IMR-90 (cell line): ENCODE measurements around the gene STX8. TPM values are rescaled to one million over a fixed set of nuclear protein-coding genes. Genes with fewer than 3 reads are reported as not detected.

Experiments used
- ATAC-seq: fragments of 200-7000 bp; cut with Tn5 transposase; 2 replicates; pipeline ENCODE4 v1.9.1; 2020; ENCODE audit warnings: low read depth, mild to moderate bottlenecking, moderate library complexity
- BruUV-seq: library from RNA; stranded (reverse); fragments of 400-500 nt; replicated peaks from 2 replicates; lab custom pipeline; 2021; lab: Mats Ljungman, UMichigan
- CTCF ChIA-PET: fragments of 300-600 bp; formaldehyde crosslinking; extraction: SDS; loops from one replicate; lab custom pipeline; 2021; ENCODE audit warnings: antibody characterized with exemption; lab: Yijun Ruan, JAX
- POLR2A ChIA-PET: fragments of 300-600 bp; sonication (Branson Sonifier 250); formaldehyde crosslinking; loops from one replicate; lab custom pipeline; 2022; ENCODE audit warnings: antibody characterized with exemption; ENCODE audit not compliant: unreplicated experiment; lab: Charles Lee
- DNase-seq: peaks from one replicate; pipeline ENCODE4 v3.0.0; 2013
- H2AFZ ChIP-seq: replicated peaks from 2 replicates; pipeline ENCODE3; 2013; ENCODE audit warnings: low read length, mild to moderate bottlenecking; ENCODE audit not compliant: poor library complexity
- H2AK5ac ChIP-seq: 2 replicates; pipeline ENCODE4 v1.6.1; 2013; ENCODE audit warnings: low read depth, low read length, inconsistent platforms
- H2AK9ac ChIP-seq: replicated peaks from 2 replicates; pipeline ENCODE3; 2013; ENCODE audit warnings: mild to moderate bottlenecking, low read depth, low read length, moderate library complexity; ENCODE audit not compliant: poor library complexity
- H2BK120ac ChIP-seq: 2 replicates; pipeline ENCODE4 v1.6.1; 2013; ENCODE audit warnings: low read depth, low read length, inconsistent platforms
- H2BK15ac ChIP-seq: 3 replicates; pipeline ENCODE4 v1.6.1; 2013; ENCODE audit warnings: low read depth, low read length, inconsistent platforms
- H2BK20ac ChIP-seq: 2 replicates; pipeline ENCODE4 v1.6.1; 2013; ENCODE audit warnings: low read depth, mild to moderate bottlenecking, inconsistent platforms, low read length, moderate library complexity
- H2BK5ac ChIP-seq: 2 replicates; pipeline ENCODE4 v1.6.1; 2013; ENCODE audit warnings: mild to moderate bottlenecking, low read depth, low read length, inconsistent platforms; ENCODE audit not compliant: poor library complexity, severe bottlenecking
- H3K14ac ChIP-seq: replicated peaks from 2 replicates; pipeline ENCODE4 v1.6.1; 2013; ENCODE audit warnings: low read depth, low read length, inconsistent platforms
- H3K18ac ChIP-seq: 2 replicates; pipeline ENCODE4 v1.6.1; 2013; ENCODE audit warnings: low read depth, low read length, control low read depth
- H3K23ac ChIP-seq: 2 replicates; pipeline ENCODE4 v1.6.1; 2013; ENCODE audit warnings: low read depth, low read length, inconsistent platforms
- H3K27ac ChIP-seq: 2 replicates; pipeline ENCODE4 v1.5.1; 2013; ENCODE audit warnings: mild to moderate bottlenecking, control low read depth, low read length; ENCODE audit not compliant: insufficient read depth
- H3K27me3 ChIP-seq: 2 replicates; pipeline ENCODE4 v1.6.1; 2013; ENCODE audit warnings: low read length; ENCODE audit not compliant: control insufficient read depth, insufficient read depth
- H3K36me3 ChIP-seq: 2 replicates; pipeline ENCODE4 v1.6.1; 2013; ENCODE audit warnings: low read length, mixed read lengths; ENCODE audit not compliant: control insufficient read depth, insufficient read depth
- H3K4ac ChIP-seq: 2 replicates; pipeline ENCODE4 v1.6.1; 2013; ENCODE audit warnings: low read depth, low read length, inconsistent platforms
- H3K4me1 ChIP-seq: 2 replicates; pipeline ENCODE4 v1.6.1; 2013; ENCODE audit warnings: low read length, mixed read lengths; ENCODE audit not compliant: control insufficient read depth, insufficient read depth
- H3K4me2 ChIP-seq: 2 replicates; pipeline ENCODE4 v1.6.1; 2013; ENCODE audit warnings: low read depth, mild to moderate bottlenecking, control low read depth, low read length, moderate library complexity
- H3K4me3 ChIP-seq: 2 replicates; pipeline ENCODE4 v1.5.1; 2013; ENCODE audit warnings: low read depth, mild to moderate bottlenecking, control low read depth, low read length, moderate library complexity; ENCODE audit not compliant: insufficient read depth
- H3K56ac ChIP-seq: 2 replicates; pipeline ENCODE4 v1.6.1; 2013; ENCODE audit warnings: low read length, inconsistent platforms; ENCODE audit not compliant: insufficient read depth; ENCODE audit errors: extremely low read depth
- H3K79me1 ChIP-seq, 2 experiments: 2 replicates each; pipeline ENCODE4 v1.6.1; 2013; ENCODE audit warnings: low read length in 2 of 2, inconsistent platforms in 1 of 2, low read depth in 1 of 2
- H3K9ac ChIP-seq: 2 replicates; pipeline ENCODE4 v1.6.1; 2013; ENCODE audit warnings: low read depth, low read length, control low read depth
- H3K9me1 ChIP-seq: 2 replicates; pipeline ENCODE4 v1.6.1; 2013; ENCODE audit warnings: low read length, inconsistent platforms; ENCODE audit not compliant: insufficient read depth
- H3K9me3 ChIP-seq: 2 replicates; pipeline ENCODE4 v1.6.1; 2013; ENCODE audit warnings: low read length; ENCODE audit not compliant: control insufficient read depth, insufficient read depth
- H4K20me1 ChIP-seq: 2 replicates; pipeline ENCODE4 v1.6.1; 2013; ENCODE audit warnings: low read length, inconsistent platforms; ENCODE audit not compliant: insufficient read depth
- H4K5ac ChIP-seq: 2 replicates; pipeline ENCODE4 v1.6.1; 2013; ENCODE audit warnings: mild to moderate bottlenecking, low read depth, low read length, control low read depth
- H4K8ac ChIP-seq, 2 experiments: 2 replicates each; pipeline ENCODE4 v1.6.1; 2013; ENCODE audit warnings: low read depth in 2 of 2, low read length in 2 of 2, control low read depth in 1 of 2, inconsistent platforms in 1 of 2
- H4K91ac ChIP-seq: 2 replicates; pipeline ENCODE4 v1.6.1; 2013; ENCODE audit warnings: low read depth, low read length, inconsistent platforms; ENCODE audit not compliant: insufficient read depth
- BHLHE40 ChIP-seq: fragments of 150-350 bp; IDR thresholded peaks from 2 replicates; pipeline ENCODE4 v1.6.1; 2016; ENCODE audit warnings: mild to moderate bottlenecking, low read depth, low read length
- CEBPB ChIP-seq: IDR thresholded peaks from 2 replicates; pipeline ENCODE4 v1.6.1; 2012; ENCODE audit warnings: low read depth, low read length, improper control_type of control experiment
- CHD1 ChIP-seq: IDR thresholded peaks from 2 replicates; pipeline ENCODE4 v1.6.1; 2012; ENCODE audit warnings: low read depth, low read length, improper control_type of control experiment
- CTCF ChIP-seq: conservative IDR thresholded peaks from 2 replicates; pipeline ENCODE4 v1.5.1; 2012; ENCODE audit warnings: mild to moderate bottlenecking, low read depth, low read length, improper control_type of control experiment
- FOS ChIP-seq: fragments of 150-350 bp; IDR thresholded peaks from 2 replicates; pipeline ENCODE4 v1.6.1; 2016; ENCODE audit warnings: low read depth, low read length
- MAFK ChIP-seq: IDR thresholded peaks from 2 replicates; pipeline ENCODE4 v1.6.1; 2012; ENCODE audit warnings: low read depth, low read length, improper control_type of control experiment
- MAZ ChIP-seq: IDR thresholded peaks from 2 replicates; pipeline ENCODE4 v1.6.1; 2012; ENCODE audit warnings: low read depth, mild to moderate bottlenecking, low read length, improper control_type of control experiment, moderate library complexity, borderline replicate concordance
- MXI1 ChIP-seq: IDR thresholded peaks from 2 replicates; pipeline ENCODE4 v1.6.1; 2012; ENCODE audit warnings: low read depth, mild to moderate bottlenecking, low read length, moderate library complexity, borderline replicate concordance
- NFE2L2 ChIP-seq: fragments of 150-350 bp; IDR thresholded peaks from 2 replicates; pipeline ENCODE4 v1.6.1; 2016; ENCODE audit warnings: low read depth, mild to moderate bottlenecking, low read length
- POLR2A ChIP-seq: IDR thresholded peaks from 2 replicates; pipeline ENCODE4 v1.6.1; 2012; ENCODE audit warnings: mild to moderate bottlenecking, low read depth, low read length
- RAD21 ChIP-seq: IDR thresholded peaks from 2 replicates; pipeline ENCODE4 v1.6.1; 2012; ENCODE audit warnings: low read length, improper control_type of control experiment
- RCOR1 ChIP-seq: IDR thresholded peaks from 2 replicates; pipeline ENCODE4 v1.6.1; 2012; ENCODE audit warnings: mild to moderate bottlenecking, low read length, improper control_type of control experiment; ENCODE audit not compliant: insufficient replicate concordance
- RFX5 ChIP-seq: IDR thresholded peaks from 2 replicates; pipeline ENCODE4 v1.8.0; 2012; ENCODE audit warnings: low read depth, mild to moderate bottlenecking, low read length, moderate library complexity
- SMC3 ChIP-seq: fragments of 150-350 bp; IDR thresholded peaks from 2 replicates; pipeline ENCODE4 v1.6.1; 2016; ENCODE audit warnings: low read depth, mild to moderate bottlenecking, antibody characterized with exemption, low read length, moderate library complexity
- WGBS, 2 experiments: methylation state at CpG; one replicate each; pipeline versions ENCODE4 v1.1.5 to v1.1.7; 2013; ENCODE audit warnings: missing lambda C conversion rate in 2 of 2; ENCODE audit not compliant: insufficient read length in 1 of 2; ENCODE audit errors: extremely low coverage in 2 of 2; 5-methylcytosine and 5-hydroxymethylcytosine counted together
- dilution Hi-C: fragments of 300-500 bp; cut with HindIII; formaldehyde crosslinking; loops from one replicate; pipeline ENCODE4 v1.14.3; 2018; ENCODE audit warnings: low sequenced_read_pairs; ENCODE audit not compliant: unreplicated experiment
- in situ Hi-C: fragments of 300-500 bp; cut with MboI; formaldehyde crosslinking; loops from 3 replicates; pipeline ENCODE4 v1.14.3; 2019; ENCODE audit warnings: low sequenced_read_pairs, inconsistent platforms, mixed read lengths
- intact Hi-C: fragments of 100-400 bp; cut with micrococcal nuclease; formaldehyde crosslinking; loops from 2 replicates; pipeline ENCODE4 v1.10.0; 2022
- polyA plus RNA-seq, 3 experiments: library from polyadenylated mRNA; depleted of rRNA; stranded (reverse); fragments of >200 nt; gene quantifications; 2 replicates each; pipeline ENCODE4 v1.2.3, GENCODE V29; 2012; ENCODE audit warnings: low replicate concordance in 1 of 3
- total RNA-seq: library from RNA; depleted of rRNA; stranded (reverse); fragments of >200 nt; gene quantifications from 2 replicates; pipeline ENCODE4 v1.2.3, GENCODE V29; 2012
- TF ChIP-seq, protein P1 (sequence below): fragments of 150-350 bp; IDR thresholded peaks from 2 replicates; pipeline ENCODE4 v1.6.1; 2017; ENCODE audit warnings: mild to moderate bottlenecking, antibody characterized with exemption, low read length, low read depth
- TF ChIP-seq, protein P2 (sequence below): fragments of 150-350 bp; IDR thresholded peaks from 2 replicates; pipeline ENCODE4 v1.6.1; 2016; ENCODE audit warnings: low read depth, mild to moderate bottlenecking, low read length, moderate library complexity, borderline replicate concordance

The STX8 gene
- total and polyA plus RNA-seq, 2 of the 4 experiments (the other 2 are of a cell fraction), result 26.5 to 47.0 TPM

GRCh38 chr17:9202532-9202931 lies 373.1 kb downstream of the STX8 start:
- TF ChIP-seq RAD21 (no peak), SMC3 (no peak), MAZ (no peak), MAFK (no peak), CHD1 (no peak), POLR2A (no peak), CEBPB (no peak), RCOR1 (no peak), BHLHE40 (no peak), NFE2L2 (no peak), MXI1 (no peak), FOS (no peak), CTCF (no peak), RFX5 (no peak)
- TF ChIP-seq, protein P1, sequence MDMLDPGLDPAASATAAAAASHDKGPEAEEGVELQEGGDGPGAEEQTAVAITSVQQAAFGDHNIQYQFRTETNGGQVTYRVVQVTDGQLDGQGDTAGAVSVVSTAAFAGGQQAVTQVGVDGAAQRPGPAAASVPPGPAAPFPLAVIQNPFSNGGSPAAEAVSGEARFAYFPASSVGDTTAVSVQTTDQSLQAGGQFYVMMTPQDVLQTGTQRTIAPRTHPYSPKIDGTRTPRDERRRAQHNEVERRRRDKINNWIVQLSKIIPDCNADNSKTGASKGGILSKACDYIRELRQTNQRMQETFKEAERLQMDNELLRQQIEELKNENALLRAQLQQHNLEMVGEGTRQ, result no peak
- TF ChIP-seq, protein P2, sequence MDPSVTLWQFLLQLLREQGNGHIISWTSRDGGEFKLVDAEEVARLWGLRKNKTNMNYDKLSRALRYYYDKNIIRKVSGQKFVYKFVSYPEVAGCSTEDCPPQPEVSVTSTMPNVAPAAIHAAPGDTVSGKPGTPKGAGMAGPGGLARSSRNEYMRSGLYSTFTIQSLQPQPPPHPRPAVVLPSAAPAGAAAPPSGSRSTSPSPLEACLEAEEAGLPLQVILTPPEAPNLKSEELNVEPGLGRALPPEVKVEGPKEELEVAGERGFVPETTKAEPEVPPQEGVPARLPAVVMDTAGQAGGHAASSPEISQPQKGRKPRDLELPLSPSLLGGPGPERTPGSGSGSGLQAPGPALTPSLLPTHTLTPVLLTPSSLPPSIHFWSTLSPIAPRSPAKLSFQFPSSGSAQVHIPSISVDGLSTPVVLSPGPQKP, result no peak
- intact Hi-C loops (no loop called here), in situ Hi-C loops (loop anchor here (10.0 kb wide), 1 partner anchor 58 kb away; no protein-coding TSS in a partner anchor), dilution Hi-C loops (no loop called here)
- Histone ChIP-seq H2AFZ (no peak overlapping the region), H3K36me3 (no peaks in the 10 kb centered on the region), H4K20me1 (no peaks in the 10 kb centered on the region), H3K56ac (no peak overlapping the region), H3K23ac (no peak overlapping the region), H2BK120ac (no peak overlapping the region), H3K27me3 (peaks cover 14% of the 10 kb centered on the region; the same call in 1 of the 2 replicates), H3K4me3 (no peak overlapping the region), H4K91ac (no peak overlapping the region), H3K18ac (no peak overlapping the region), H2AK5ac (no peak overlapping the region), H2BK20ac (no peak overlapping the region), H4K8ac (no peak overlapping the region), H3K4ac (no peak overlapping the region), H3K79me1 (no peaks in the 10 kb centered on the region), H2AK9ac (no peak overlapping the region), H3K9ac (no peak overlapping the region), H2BK15ac (no peak overlapping the region), H3K4me1 (no peaks in the 10 kb centered on the region; the same call in 1 of the 2 replicates), H3K9me3 (no peaks in the 10 kb centered on the region; the same call in 1 of the 2 replicates), H3K9me1 (no peaks in the 10 kb centered on the region), H3K14ac (no peak overlapping the region), H3K27ac (no peak overlapping the region), H3K4me2 (no peak overlapping the region), H4K5ac (no peak overlapping the region), H2BK5ac (no peak overlapping the region)
- CTCF ChIA-PET, result no interaction called here
- ATAC-seq (no peak), DNase-seq (no peak)
- WGBS, 2 experiments, result no CpG with 5 or more reads among the region's 5 CpGs
- POLR2A ChIA-PET, result no interaction called here
- BruUV-seq, result no TSS peak
